Progenitor cell of endocrine pancreas (in vitro differentiated cells): ENCODE measurements around the gene GALNTL6. TPM values are rescaled to one million over a fixed set of nuclear protein-coding genes. Genes with fewer than 3 reads are reported as not detected.

ENCODE experiments used
- DNase-seq: peaks from one replicate; pipeline ENCODE4 v3.0.0; 2021; ENCODE audit warnings: low spot score; ENCODE audit not compliant: unreplicated experiment
- H3K27ac Mint-ChIP-seq: 2 replicates; pipeline ENCODE4 v1.8.0; 2021; ENCODE audit warnings: mild to moderate bottlenecking, moderate library complexity, mixed read lengths
- H3K27me3 Mint-ChIP-seq: 2 replicates; pipeline ENCODE4 v1.8.0; 2021; ENCODE audit warnings: mixed read lengths
- H3K36me3 Mint-ChIP-seq: 2 replicates; pipeline ENCODE4 v1.8.0; 2022; ENCODE audit warnings: mixed read lengths; ENCODE audit not compliant: insufficient read depth
- H3K4me1 Mint-ChIP-seq: 2 replicates; pipeline ENCODE4 v1.8.0; 2021; ENCODE audit warnings: low read depth, mixed read lengths
- H3K4me3 Mint-ChIP-seq: 2 replicates; pipeline ENCODE4 v1.8.0; 2021; ENCODE audit warnings: low read depth, mild to moderate bottlenecking, moderate library complexity, mixed read lengths
- H3K9me3 Mint-ChIP-seq: 2 replicates; pipeline ENCODE4 v1.8.0; 2021; ENCODE audit warnings: low read depth, mixed read lengths
- total RNA-seq: library from RNA; stranded (reverse); gene quantifications from 2 replicates; pipeline ENCODE4 v1.2.1, GENCODE V29; 2021
- TF ChIP-seq, protein P1 (sequence below): fragments of 200-600 bp; sonication (generic); IDR thresholded peaks from one replicate; pipeline ENCODE4 v1.5.0; 2021; ENCODE audit warnings: antibody characterized with exemption, mild to moderate bottlenecking; ENCODE audit not compliant: unreplicated experiment

GALNTL6 gene
- total RNA-seq, 1 donor from 2014 or later, result 0.14 TPM

DNA sequence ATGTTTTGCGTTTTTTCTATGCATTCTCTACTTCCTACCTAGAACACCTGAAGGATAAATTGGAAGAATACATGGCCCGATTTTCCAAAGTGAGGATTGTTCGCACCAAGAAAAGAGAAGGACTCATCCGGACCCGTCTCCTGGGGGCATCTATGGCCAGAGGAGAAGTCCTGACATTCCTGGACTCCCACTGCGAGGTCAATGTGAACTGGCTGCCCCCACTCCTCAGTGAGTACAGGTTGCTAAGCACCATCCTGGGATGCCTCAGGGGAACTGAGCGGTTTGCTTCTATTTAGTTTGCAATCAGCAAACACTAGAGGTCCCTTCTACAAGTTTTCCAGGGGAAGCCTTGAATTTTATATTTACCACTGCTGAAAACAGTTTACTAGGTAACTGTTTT is 996.1 kb downstream of the GALNTL6 start:
- TF ChIP-seq, protein P1, sequence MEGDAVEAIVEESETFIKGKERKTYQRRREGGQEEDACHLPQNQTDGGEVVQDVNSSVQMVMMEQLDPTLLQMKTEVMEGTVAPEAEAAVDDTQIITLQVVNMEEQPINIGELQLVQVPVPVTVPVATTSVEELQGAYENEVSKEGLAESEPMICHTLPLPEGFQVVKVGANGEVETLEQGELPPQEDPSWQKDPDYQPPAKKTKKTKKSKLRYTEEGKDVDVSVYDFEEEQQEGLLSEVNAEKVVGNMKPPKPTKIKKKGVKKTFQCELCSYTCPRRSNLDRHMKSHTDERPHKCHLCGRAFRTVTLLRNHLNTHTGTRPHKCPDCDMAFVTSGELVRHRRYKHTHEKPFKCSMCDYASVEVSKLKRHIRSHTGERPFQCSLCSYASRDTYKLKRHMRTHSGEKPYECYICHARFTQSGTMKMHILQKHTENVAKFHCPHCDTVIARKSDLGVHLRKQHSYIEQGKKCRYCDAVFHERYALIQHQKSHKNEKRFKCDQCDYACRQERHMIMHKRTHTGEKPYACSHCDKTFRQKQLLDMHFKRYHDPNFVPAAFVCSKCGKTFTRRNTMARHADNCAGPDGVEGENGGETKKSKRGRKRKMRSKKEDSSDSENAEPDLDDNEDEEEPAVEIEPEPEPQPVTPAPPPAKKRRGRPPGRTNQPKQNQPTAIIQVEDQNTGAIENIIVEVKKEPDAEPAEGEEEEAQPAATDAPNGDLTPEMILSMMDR, result no peak
- DNase-seq, result no peak
- Mint-ChIP-seq H3K4me3 (no peak overlapping the region), H3K36me3 (no peaks in the 10 kb centered on the region), H3K27ac (no peak overlapping the region), H3K27me3 (no peaks in the 10 kb centered on the region), H3K4me1 (peaks cover 27% of the 10 kb centered on the region), H3K9me3 (no peaks in the 10 kb centered on the region)

DNA sequence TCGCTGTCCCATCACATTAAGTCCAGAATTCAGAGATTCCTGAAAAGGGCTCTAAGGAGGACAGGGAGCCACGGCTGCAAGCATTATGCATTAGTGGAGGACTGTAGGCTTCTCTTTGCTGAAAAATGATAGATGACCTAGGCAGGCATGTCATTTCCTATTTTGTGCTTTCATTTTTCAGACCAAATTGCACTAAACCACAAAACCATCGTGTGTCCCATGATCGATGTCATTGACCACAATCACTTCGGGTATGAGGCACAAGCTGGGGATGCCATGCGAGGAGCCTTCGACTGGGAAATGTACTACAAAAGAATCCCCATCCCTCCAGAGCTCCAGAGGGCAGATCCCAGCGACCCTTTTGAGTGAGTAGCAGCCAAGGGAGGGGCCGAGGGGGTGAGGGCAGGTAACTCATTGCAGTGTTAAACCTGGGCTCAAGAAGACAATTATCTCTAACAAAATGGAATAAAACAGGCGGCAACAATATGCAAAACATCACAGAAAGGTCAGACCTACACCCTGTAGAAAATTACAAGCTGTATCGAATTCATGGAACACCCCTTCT is 1000.2 kb downstream of the GALNTL6 start:
- peaks cover 43% of the 10 kb centered on the region for H3K4me1 Mint-ChIP-seq
- TF ChIP-seq, protein P1, result no peak
- H3K9me3 Mint-ChIP-seq, result no peaks in the 10 kb centered on the region
- no peak overlapping the region for H3K27ac Mint-ChIP-seq
- DNase-seq, result no peak
- H3K36me3 Mint-ChIP-seq, result no peaks in the 10 kb centered on the region
- H3K27me3 Mint-ChIP-seq, result no peaks in the 10 kb centered on the region
- no peak overlapping the region for H3K4me3 Mint-ChIP-seq

DNA sequence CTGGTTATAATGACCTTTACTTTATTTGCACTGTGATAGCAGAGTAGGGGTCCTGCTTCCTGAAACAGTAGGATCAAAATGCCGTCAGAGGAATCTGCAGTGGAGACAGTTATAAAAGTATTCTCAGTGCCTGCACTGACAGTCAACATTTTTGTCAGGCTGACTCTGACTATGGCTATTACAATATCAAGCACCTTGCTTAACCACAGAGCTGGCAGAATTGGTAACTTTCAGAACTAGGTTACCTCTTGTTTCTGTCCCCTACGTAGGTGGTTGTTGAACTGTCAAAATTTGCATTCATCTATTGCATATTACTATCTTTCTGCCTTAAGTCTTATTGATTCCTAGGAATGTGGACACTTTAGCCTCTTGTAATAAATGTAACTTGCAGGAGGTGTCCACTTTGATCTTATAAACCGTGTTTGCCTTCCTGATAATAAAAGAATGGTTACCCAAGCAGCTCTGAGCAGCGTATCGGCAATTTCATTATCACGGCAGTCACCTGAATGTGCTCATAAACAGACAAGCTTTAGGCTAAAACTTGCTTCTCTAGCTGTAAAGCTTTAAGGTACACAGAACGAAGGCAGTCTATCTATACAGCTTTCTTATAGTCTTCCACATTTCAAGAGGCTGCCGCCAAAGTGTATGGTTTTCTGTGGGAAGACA is 1002.4 kb downstream of the GALNTL6 start:
- H3K4me1 Mint-ChIP-seq, result peaks cover 38% of the 10 kb centered on the region
- peak overlapping the region; percentile 21 for H3K27ac Mint-ChIP-seq
- H3K9me3 Mint-ChIP-seq, result no peaks in the 10 kb centered on the region
- no peaks in the 10 kb centered on the region for H3K27me3 Mint-ChIP-seq
- TF ChIP-seq, protein P1, result no peak
- no peaks in the 10 kb centered on the region for H3K36me3 Mint-ChIP-seq
- H3K4me3 Mint-ChIP-seq, result peak overlapping the region; percentile 39
- no peak for DNase-seq

DNA sequence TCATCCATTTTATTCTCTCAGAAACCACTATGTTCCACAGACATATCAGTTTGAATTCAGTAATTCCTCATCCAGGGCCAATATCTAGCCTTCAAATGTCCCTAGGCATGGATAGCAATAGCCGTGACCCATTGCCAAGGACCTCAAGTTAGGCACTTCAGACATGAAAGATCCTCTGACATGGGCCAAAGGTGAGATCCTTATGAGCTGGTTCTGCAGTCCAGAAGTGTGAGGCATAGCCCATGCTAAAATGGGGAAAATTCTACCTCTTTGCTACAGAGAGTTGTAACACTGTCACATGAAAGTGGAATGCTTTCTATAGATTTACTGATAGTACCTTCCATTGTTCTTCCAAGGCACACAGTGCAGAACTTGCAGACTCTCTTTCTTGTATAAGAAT is 1005.7 kb downstream of the GALNTL6 start:
- Mint-ChIP-seq H3K9me3 (no peaks in the 10 kb centered on the region), H3K4me3 (no peak overlapping the region)
- TF ChIP-seq, protein P1, result no peak

DNA sequence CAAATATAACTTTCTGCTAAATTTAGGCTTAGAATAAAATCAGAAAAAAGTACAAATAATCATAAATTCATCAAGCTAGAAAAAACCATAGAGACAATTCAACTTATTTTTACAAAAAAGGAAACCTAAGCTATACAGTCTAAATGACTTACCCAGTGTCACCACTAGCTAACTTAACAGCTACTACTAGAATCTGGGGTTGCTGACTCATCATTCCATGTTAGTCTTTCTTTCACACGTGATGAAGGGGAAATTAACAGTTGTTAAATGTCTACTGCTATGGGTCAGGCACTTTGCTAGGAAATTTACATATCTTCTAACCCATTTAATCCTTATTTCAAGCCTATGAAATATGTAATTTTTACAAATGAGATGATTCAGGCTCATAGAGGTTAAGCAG is 1006.1 kb downstream of the GALNTL6 start:
- no peak overlapping the region for H3K27ac Mint-ChIP-seq
- no peaks in the 10 kb centered on the region for H3K36me3 Mint-ChIP-seq
- H3K27me3 Mint-ChIP-seq, result peaks cover 4% of the 10 kb centered on the region
- no peak overlapping the region for H3K4me3 Mint-ChIP-seq
- DNase-seq, result no peak
- TF ChIP-seq, protein P1, result no peak
- peaks cover 53% of the 10 kb centered on the region for H3K4me1 Mint-ChIP-seq
- H3K9me3 Mint-ChIP-seq, result no peaks in the 10 kb centered on the region

More for the DNA sequence above, 1005.7 kb downstream of the GALNTL6 start:
- DNase-seq, result no peak
- peak overlapping the region; percentile 57 for H3K27ac Mint-ChIP-seq
- H3K36me3 Mint-ChIP-seq, result no peaks in the 10 kb centered on the region
- H3K4me1 Mint-ChIP-seq, result peaks cover 53% of the 10 kb centered on the region
- H3K27me3 Mint-ChIP-seq, result peaks cover 4% of the 10 kb centered on the region
